ENCODE results near the gene CREB3.

DNA sequence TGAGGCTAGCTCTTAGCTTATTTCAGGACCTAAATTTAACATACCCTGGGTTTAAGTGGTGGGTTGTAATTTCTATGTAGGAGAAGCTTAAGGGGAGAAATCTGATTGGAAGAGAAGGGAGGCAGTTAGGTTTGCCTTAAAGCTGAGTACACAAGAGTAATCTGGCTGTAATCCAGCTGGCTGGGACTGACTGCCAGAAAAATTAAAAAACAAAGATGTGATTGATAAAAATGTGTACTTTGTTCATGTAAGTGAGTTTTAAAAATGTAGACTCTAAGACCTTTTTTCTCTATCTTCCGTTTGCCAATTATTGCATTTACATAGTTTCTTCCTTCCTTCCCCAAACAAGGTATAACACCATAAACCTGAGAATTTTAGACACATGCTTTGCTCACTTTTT, 39.1 kb downstream of the CREB3 start:
- TF ChIP-seq, protein P1, sequence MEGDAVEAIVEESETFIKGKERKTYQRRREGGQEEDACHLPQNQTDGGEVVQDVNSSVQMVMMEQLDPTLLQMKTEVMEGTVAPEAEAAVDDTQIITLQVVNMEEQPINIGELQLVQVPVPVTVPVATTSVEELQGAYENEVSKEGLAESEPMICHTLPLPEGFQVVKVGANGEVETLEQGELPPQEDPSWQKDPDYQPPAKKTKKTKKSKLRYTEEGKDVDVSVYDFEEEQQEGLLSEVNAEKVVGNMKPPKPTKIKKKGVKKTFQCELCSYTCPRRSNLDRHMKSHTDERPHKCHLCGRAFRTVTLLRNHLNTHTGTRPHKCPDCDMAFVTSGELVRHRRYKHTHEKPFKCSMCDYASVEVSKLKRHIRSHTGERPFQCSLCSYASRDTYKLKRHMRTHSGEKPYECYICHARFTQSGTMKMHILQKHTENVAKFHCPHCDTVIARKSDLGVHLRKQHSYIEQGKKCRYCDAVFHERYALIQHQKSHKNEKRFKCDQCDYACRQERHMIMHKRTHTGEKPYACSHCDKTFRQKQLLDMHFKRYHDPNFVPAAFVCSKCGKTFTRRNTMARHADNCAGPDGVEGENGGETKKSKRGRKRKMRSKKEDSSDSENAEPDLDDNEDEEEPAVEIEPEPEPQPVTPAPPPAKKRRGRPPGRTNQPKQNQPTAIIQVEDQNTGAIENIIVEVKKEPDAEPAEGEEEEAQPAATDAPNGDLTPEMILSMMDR (conservative IDR thresholded peaks at IDR 0.05; ENCODE audit: low read depth, low read length), result no peak
- no peak for TF ChIP-seq EZH2 (IDR thresholded peaks at IDR 0.05; ENCODE audit: low read length, unreplicated experiment)
- TF ChIP-seq EZH2phosphoT487 (IDR thresholded peaks at IDR 0.05; ENCODE audit: borderline replicate concordance, low read length), result no peak
